HG03103 (cell line): ENCODE data around the gene RAPGEF4.

Experiments used
- ATAC-seq: cut with Tn5 transposase; IDR thresholded peaks from one replicate; pipeline ENCODE4 v1.9.1; 2021; ENCODE audit warnings: low read depth; ENCODE audit not compliant: unreplicated experiment

The RAPGEF4 gene

GRCh38 chr2:173050684-173051083 lies 315.0 kb downstream of the RAPGEF4 start:
- no peak for ATAC-seq

GRCh38 chr2:173051463-173052215 lies 316.0 kb downstream of the RAPGEF4 start:
- ATAC-seq: no peak

- ATAC-seq: no peak
Measured at GRCh38 chr2:173053043-173053699, 317.5 kb downstream of the RAPGEF4 start.

- ATAC-seq: no peak
Measured at GRCh38 chr2:173054466-173054865, 318.8 kb downstream of the RAPGEF4 start.

GRCh38 chr2:173056705-173057364 lies 321.2 kb downstream of the RAPGEF4 start:
- no peak for ATAC-seq

GRCh38 chr2:173058097-173058496 lies 322.5 kb downstream of the RAPGEF4 start:
- no peak for ATAC-seq

GRCh38 chr2:173058673-173059072 lies 323.0 kb downstream of the RAPGEF4 start:
- no peak for ATAC-seq

GRCh38 chr2:173059292-173059691 lies 323.6 kb downstream of the RAPGEF4 start:
- no peak for ATAC-seq

GRCh38 chr2:173059971-173060461 lies 324.4 kb downstream of the RAPGEF4 start:
- no peak for ATAC-seq

GRCh38 chr2:173062801-173063200 lies 327.2 kb downstream of the RAPGEF4 start:
- no peak for ATAC-seq

GRCh38 chr2:173064151-173064805 lies 328.6 kb downstream of the RAPGEF4 start:
- ATAC-seq: no peak

- ATAC-seq: no peak
Measured at GRCh38 chr2:173066887-173067676, 331.4 kb downstream of the RAPGEF4 start.

GRCh38 chr2:173075056-173075780 lies 339.6 kb downstream of the RAPGEF4 start:
- peak; percentile 5 for ATAC-seq

GRCh38 chr2:173075781-173076580 lies 340.3 kb downstream of the RAPGEF4 start, which contains the start of gene MAP3K20:
Gene MAP3K20, plus strand, starts transcription at chr2:173075846. Its CDS starts 15,186 bp downstream, at chr2:173091032.
- ATAC-seq: peak; percentile 54

- peak; percentile 28 for ATAC-seq
Measured at GRCh38 chr2:173076581-173077345, 341.1 kb downstream of the RAPGEF4 start.

GRCh38 chr2:173077506-173078177 lies 342.0 kb downstream of the RAPGEF4 start:
- no peak for ATAC-seq

GRCh38 chr2:173079141-173079540 lies 343.5 kb downstream of the RAPGEF4 start:
- ATAC-seq: no peak
